Upper lobe of right lung (tissue), 1 donor: ENCODE measurements around the gene IL4I1. TPM values are rescaled to one million over a fixed set of nuclear protein-coding genes. Genes with fewer than 3 reads are reported as not detected.
A peak's percentile ranks its signal among the peaks of the same experiment; 100 is the strongest.

Experiments
- ATAC-seq: fragments of 200-7000 bp; cut with Tn5 transposase; one replicate; pipeline ENCODE4 v1.9.1; 2020; ENCODE audit warnings: mild to moderate bottlenecking, moderate library complexity
- DNase-seq: peaks from one replicate; pipeline ENCODE4 v3.0.0-alpha.2; 2020
- H3K27ac ChIP-seq: fragments of 200-600 bp; one replicate; pipeline ENCODE4 v1.8.0; 2022
- H3K27me3 ChIP-seq: fragments of 200-600 bp; one replicate; pipeline ENCODE4 v1.8.0; 2022; ENCODE audit warnings: mild to moderate bottlenecking
- H3K36me3 ChIP-seq: fragments of 200-600 bp; one replicate; pipeline ENCODE4 v1.8.0; 2022
- H3K4me1 ChIP-seq: fragments of 200-600 bp; one replicate; pipeline ENCODE4 v1.8.0; 2022
- H3K4me3 ChIP-seq: fragments of 200-600 bp; one replicate; pipeline ENCODE4 v1.8.0; 2022; ENCODE audit warnings: mild to moderate bottlenecking
- H3K9me3 ChIP-seq: fragments of 200-600 bp; one replicate; pipeline ENCODE4 v1.8.0; 2022
- CTCF ChIP-seq: fragments of 200-600 bp; IDR thresholded peaks from one replicate; pipeline ENCODE4 v1.8.0; 2022; ENCODE audit warnings: antibody characterized with exemption
- intact Hi-C: fragments of 100-400 bp; cut with DNase I; formaldehyde crosslinking; loops from one replicate; pipeline ENCODE4 v1.11.0; 2022
- total RNA-seq: library from RNA; stranded (reverse); fragmentation: NEBNext Ultra II Directional; extraction: Animal tissue kit (Norgen Biotek cat#: 25700); gene quantifications from one replicate; pipeline ENCODE4 v1.2.1, GENCODE V29; 2021
- donor health status: DM: no; HTN: yes; CAD: no; lungs with severe emphysema.

IL4I1 gene
- total RNA-seq, 1 donor from 2014 or later = 1.8 TPM

GRCh38 chr19:49859682-49860335, 36.9 kb downstream of the IL4I1 start:
- no peak for DNase-seq
- Histone ChIP-seq H3K36me3 (peaks cover 76% of the 10 kb centered on the region), H3K27me3 (no peaks in the 10 kb centered on the region), H3K9me3 (no peaks in the 10 kb centered on the region), H3K4me3 (no peak overlapping the region), H3K4me1 (no peaks in the 10 kb centered on the region), H3K27ac (no peak overlapping the region)
- intact Hi-C loops = no loop called here
- no peak for ATAC-seq
- no peak for TF ChIP-seq CTCF

GRCh38 chr19:49858088-49858985, 38.4 kb downstream of the IL4I1 start:
- Histone ChIP-seq H3K36me3 (peaks cover 67% of the 10 kb centered on the region), H3K4me1 (no peaks in the 10 kb centered on the region), H3K9me3 (no peaks in the 10 kb centered on the region), H3K27ac (no peak overlapping the region), H3K4me3 (no peak overlapping the region), H3K27me3 (no peaks in the 10 kb centered on the region)
- no peak for DNase-seq
- TF ChIP-seq CTCF = no peak
- intact Hi-C loops = no loop called here
- ATAC-seq = no peak

- H3K4me1 ChIP-seq = peaks cover 3% of the 10 kb centered on the region
- intact Hi-C loops = no loop called here
These were observed 38.9 kb downstream of the IL4I1 start for GRCh38 chr19:49857838-49858087.

GRCh38 chr19:49857061-49857837, 39.4 kb downstream of the IL4I1 start:
- DNase-seq (peak; percentile 61), ATAC-seq (no peak)
- Histone ChIP-seq H3K4me3 (no peak overlapping the region), H3K9me3 (no peaks in the 10 kb centered on the region), H3K27me3 (no peaks in the 10 kb centered on the region), H3K4me1 (peaks cover 8% of the 10 kb centered on the region), H3K36me3 (peaks cover 61% of the 10 kb centered on the region), H3K27ac (no peak overlapping the region)
- intact Hi-C loops = no loop called here
- TF ChIP-seq CTCF = no peak

More at GRCh38 chr19:49857838-49858087, 38.9 kb downstream of the IL4I1 start:
- no peaks in the 10 kb centered on the region for H3K9me3 ChIP-seq
- H3K27me3 ChIP-seq = no peaks in the 10 kb centered on the region
- H3K27ac ChIP-seq = no peak overlapping the region
- H3K36me3 ChIP-seq = peaks cover 62% of the 10 kb centered on the region
- DNase-seq = peak; percentile 63
- no peak overlapping the region for H3K4me3 ChIP-seq
- no peak for TF ChIP-seq CTCF
- no peak for ATAC-seq

GRCh38 chr19:49856574-49857021, 40.1 kb downstream of the IL4I1 start:
- H3K4me3 ChIP-seq = no peak overlapping the region
- no peak for ATAC-seq
- no peak for TF ChIP-seq CTCF
- peaks cover 12% of the 10 kb centered on the region for H3K4me1 ChIP-seq
- H3K9me3 ChIP-seq = no peaks in the 10 kb centered on the region
- intact Hi-C loops = no loop called here
- H3K27me3 ChIP-seq = no peaks in the 10 kb centered on the region
- no peak for DNase-seq
- peaks cover 55% of the 10 kb centered on the region for H3K36me3 ChIP-seq
- H3K27ac ChIP-seq = no peak overlapping the region
